A549 (cell line): ENCODE results near the gene TBC1D19. TPM values are rescaled to one million over a fixed set of nuclear protein-coding genes. Genes with fewer than 3 reads are reported as not detected.

Experiments used
- ATAC-seq, 2 experiments: fragments of 200-7000 bp in 1 of 2; fragments of >200 bp in 1 of 2; cut with Nextera tagmentation in 1 of 2; cut with Tn5 transposase in 1 of 2; 3 replicates each; pipeline versions ENCODE4 v1.8.0 to v1.9.1; 2018 to 2020; ENCODE audit warnings: mild to moderate bottlenecking in 1 of 2, moderate library complexity in 1 of 2
- CTCF ChIA-PET: fragments of 300-600 bp; sonication (Branson Sonifier 250); formaldehyde crosslinking; extraction: SDS; loops from one replicate; lab custom pipeline; 2021; ENCODE audit warnings: antibody characterized with exemption, inconsistent platforms; lab: Yijun Ruan, JAX
- POLR2A ChIA-PET: fragments of 350-600 bp; formaldehyde crosslinking; extraction: SDS; loops from one replicate; lab custom pipeline; 2021; ENCODE audit warnings: antibody characterized with exemption, inconsistent platforms; lab: Yijun Ruan, JAX
- DNase-seq, 2 experiments: peaks; one replicate each; pipeline versions ENCODE4 v3.0.0 to v3.0.0-alpha.2; 2011 to 2016; ENCODE audit warnings: low read depth in 1 of 2, low spot score in 1 of 2
- FAIRE-seq: peaks from 2 replicates; lab custom pipeline; 2011; peaks lifted over from hg19 to GRCh38; lab: Jason Lieb, UNC
- H3K27ac ChIP-seq, 2 experiments: fragments of >200 bp; sonication (Bioruptor Twin); formaldehyde crosslinking; 3 replicates each; pipeline ENCODE4 v1.5.1; 2016 to 2017
- H3K4me1 ChIP-seq: fragments of >200 bp; sonication (Bioruptor Twin); formaldehyde crosslinking; 3 replicates; pipeline ENCODE4 v1.6.1; 2016
- H3K4me2 ChIP-seq: fragments of >200 bp; sonication (Bioruptor Twin); formaldehyde crosslinking; 3 replicates; pipeline ENCODE4 v1.6.1; 2016
- H3K4me3 ChIP-seq: fragments of >200 bp; sonication (Bioruptor Twin); formaldehyde crosslinking; 3 replicates; pipeline ENCODE4 v1.5.1; 2016
- H3K9me3 ChIP-seq: fragments of >200 bp; sonication (Bioruptor Twin); formaldehyde crosslinking; 3 replicates; pipeline ENCODE4 v1.6.1; 2016
- ATOH8 ChIP-seq: fragments of 250-450 bp; sonication (Bioruptor Pico); IDR thresholded peaks from 2 replicates; pipeline ENCODE4 v1.5.0; 2020; ENCODE audit warnings: low read depth, mild to moderate bottlenecking, moderate library complexity
- CBX2 ChIP-seq: fragments of 200-600 bp; sonication (generic); IDR thresholded peaks from 2 replicates; pipeline ENCODE4 v1.6.1; 2016; ENCODE audit warnings: low read depth, mild to moderate bottlenecking, borderline replicate concordance
- CBX8 ChIP-seq: fragments of 200-600 bp; sonication (generic); IDR thresholded peaks from 2 replicates; pipeline ENCODE4 v1.6.1; 2016
- CEBPB ChIP-seq, 2 experiments: fragments of >200 bp in 1 of 2; sonication (Bioruptor Twin) in 1 of 2; formaldehyde crosslinking in 1 of 2; IDR thresholded peaks; 2 replicates each; pipeline ENCODE4 v1.6.1; 2012 to 2016
- CHD4 ChIP-seq: fragments of 200-600 bp; sonication (generic); IDR thresholded peaks from 2 replicates; pipeline ENCODE4 v1.6.1; 2016; ENCODE audit warnings: antibody characterized with exemption, mild to moderate bottlenecking, borderline replicate concordance
- CTCF ChIP-seq: fragments of >200 bp; sonication (Bioruptor Twin); formaldehyde crosslinking; IDR thresholded peaks from 3 replicates; pipeline ENCODE4 v1.5.1; 2016
- EHF ChIP-seq: fragments of 250-450 bp; sonication (Bioruptor Pico); IDR thresholded peaks from 2 replicates; pipeline ENCODE4 v1.5.0; 2020; ENCODE audit warnings: mild to moderate bottlenecking
- EP300 ChIP-seq, 2 experiments: fragments of >200 bp; sonication (Bioruptor Twin); formaldehyde crosslinking; IDR thresholded peaks; 2 replicates in 1 of 2; 3 replicates in 1 of 2; pipeline ENCODE4 v1.6.1; 2016 to 2017
- ESRRA ChIP-seq: fragments of 150-350 bp; IDR thresholded peaks from 2 replicates; pipeline ENCODE4 v1.6.1; 2014; ENCODE audit warnings: mild to moderate bottlenecking, low read length, borderline replicate concordance
- FOSB ChIP-seq: fragments of 250-450 bp; sonication (Bioruptor Pico); IDR thresholded peaks from 2 replicates; pipeline ENCODE4 v1.5.0; 2020; ENCODE audit warnings: mild to moderate bottlenecking, moderate library complexity
- FOXS1 ChIP-seq: fragments of 250-450 bp; sonication (Bioruptor Pico); IDR thresholded peaks from 2 replicates; pipeline ENCODE4 v1.5.0; 2020; ENCODE audit warnings: mild to moderate bottlenecking, moderate library complexity
- HDAC2 ChIP-seq: fragments of 200-600 bp; sonication (generic); IDR thresholded peaks from 2 replicates; pipeline ENCODE4 v1.6.1; 2016
- HOXA7 ChIP-seq: fragments of 250-450 bp; sonication (Bioruptor Pico); IDR thresholded peaks from 2 replicates; pipeline ENCODE4 v1.5.0; 2020; ENCODE audit warnings: mild to moderate bottlenecking, moderate library complexity
- HOXB5 ChIP-seq: fragments of 250-450 bp; sonication (Bioruptor Pico); IDR thresholded peaks from 2 replicates; pipeline ENCODE4 v1.5.0; 2020; ENCODE audit warnings: mild to moderate bottlenecking, moderate library complexity
- JUNB ChIP-seq: fragments of >200 bp; sonication (Bioruptor Twin); formaldehyde crosslinking; IDR thresholded peaks from 2 replicates; pipeline ENCODE4 v1.6.1; 2016
- MAFK ChIP-seq: fragments of 450-650 bp; IDR thresholded peaks from 2 replicates; pipeline ENCODE4 v1.6.1; 2014; ENCODE audit not compliant: partially characterized antibody
- MAX ChIP-seq: IDR thresholded peaks from 2 replicates; pipeline ENCODE4 v1.6.1; 2012
- MYC ChIP-seq: IDR thresholded peaks from 2 replicates; pipeline ENCODE4 v1.6.1; 2012; ENCODE audit warnings: mild to moderate bottlenecking, inconsistent platforms, low read length, improper control_type of control experiment, borderline replicate concordance
- NFE2L2 ChIP-seq: fragments of 150-350 bp; conservative IDR thresholded peaks from 2 replicates; pipeline ENCODE4 v1.6.1; 2014; ENCODE audit warnings: low read length
- PHF8 ChIP-seq: fragments of 200-600 bp; sonication (generic); IDR thresholded peaks from 2 replicates; pipeline ENCODE4 v1.6.1; 2016; ENCODE audit warnings: low read depth, mild to moderate bottlenecking, antibody characterized with exemption, moderate library complexity, borderline replicate concordance
- POLR2AphosphoS2 ChIP-seq: conservative IDR thresholded peaks from 2 replicates; pipeline ENCODE4 v1.6.1; 2012; ENCODE audit warnings: low read length, improper control_type of control experiment, inconsistent platforms
- RARB ChIP-seq: fragments of 250-450 bp; sonication (Bioruptor Pico); IDR thresholded peaks from 2 replicates; pipeline ENCODE4 v1.8.0; 2021; ENCODE audit warnings: mild to moderate bottlenecking, moderate library complexity
- RCOR1 ChIP-seq: fragments of 150-350 bp; IDR thresholded peaks from 2 replicates; pipeline ENCODE4 v1.6.1; 2014; ENCODE audit warnings: antibody characterized with exemption, low read length, low read depth
- SMC3 ChIP-seq: fragments of >200 bp; sonication (Bioruptor Twin); formaldehyde crosslinking; IDR thresholded peaks from 3 replicates; pipeline ENCODE4 v1.6.1; 2018; ENCODE audit warnings: inconsistent platforms
- SREBF2 ChIP-seq: fragments of 450-650 bp; IDR thresholded peaks from 2 replicates; pipeline ENCODE4 v1.6.1; 2014; ENCODE audit warnings: mild to moderate bottlenecking, moderate library complexity
- TFCP2L1 ChIP-seq: fragments of 250-450 bp; sonication (Bioruptor Pico); IDR thresholded peaks from 2 replicates; pipeline ENCODE4 v1.5.0; 2021; ENCODE audit warnings: mild to moderate bottlenecking
- TP53 ChIP-seq: fragments of 250-450 bp; sonication (Bioruptor Pico); IDR thresholded peaks from 2 replicates; pipeline ENCODE4 v1.5.0; 2021; ENCODE audit warnings: mild to moderate bottlenecking, moderate library complexity
- WGBS: methylation state at CpG from one replicate; pipeline ENCODE4 v1.1.6; 2017; ENCODE audit errors: missing lambda C conversion rate; 5-methylcytosine and 5-hydroxymethylcytosine counted together
- polyA plus RNA-seq, 4 experiments: library from polyadenylated mRNA; depleted of rRNA in 3 of 4; stranded (reverse); fragments of >200 nt; fragmentation: RNase III in 1 of 4; extraction: RNeasy Plus Mini Kit Qiagen cat#74134 plus additional on column Dnase treatment in 1 of 4; gene quantifications; 2 replicates in 3 of 4; 3 replicates in 1 of 4; pipeline ENCODE4 v1.2.3, GENCODE V29; 2011 to 2017

The TBC1D19 gene
- polyA plus RNA-seq, 2 of the 4 experiments (the other 2 are of a cell fraction) = 4.1 to 11.7 TPM

GRCh38 chr4:26732356-26732755 lies 148.5 kb downstream of the TBC1D19 start:
- ChIA-PET CTCF (no interaction called here), POLR2A (no interaction called here)
- no peak for FAIRE-seq
- H3K4me3 ChIP-seq = no peak overlapping the region
- TF ChIP-seq SMC3 = no peak
- TF ChIP-seq FOSB (CRISPR knock-in tag) = no peak
- TF ChIP-seq ESRRA = no peak
- 90% methylated on average over 3 of the region's 3 CpGs for WGBS
- no peak overlapping the region for H3K4me2 ChIP-seq
- no peaks in the 10 kb centered on the region for H3K9me3 ChIP-seq
- no peaks in the 10 kb centered on the region for H3K4me1 ChIP-seq
- H3K27ac ChIP-seq = no peak overlapping the region
- DNase-seq = no peak
- ATAC-seq = no peak

- Histone ChIP-seq H3K4me2 (no peak overlapping the region), H3K4me1 (no peaks in the 10 kb centered on the region), H3K27ac (no peak overlapping the region), H3K4me3 (no peak overlapping the region), H3K9me3 (no peaks in the 10 kb centered on the region)
- CTCF ChIA-PET = no interaction called here
- FAIRE-seq (no peak), ATAC-seq (no peak), DNase-seq (no peak)
- POLR2A ChIA-PET = no interaction called here
- no peak for TF ChIP-seq RARB (CRISPR knock-in tag)
- no peak for TF ChIP-seq CEBPB (IDR thresholded peaks at IDR 0.05)
- TF ChIP-seq CTCF = no peak
- no peak for TF ChIP-seq POLR2AphosphoS2
- WGBS = 41% methylated on average over 1 of the region's 1 CpG
Measured at GRCh38 chr4:26736621-26737020, 152.7 kb downstream of the TBC1D19 start.

- H3K4me1 ChIP-seq = no peaks in the 10 kb centered on the region
- CTCF ChIA-PET = no interaction called here
- POLR2A ChIA-PET = no interaction called here
- no peak overlapping the region for H3K27ac ChIP-seq
- TF ChIP-seq TP53 (CRISPR knock-in tag) (no peak), MAFK (no peak), HOXA7 (CRISPR knock-in tag) (no peak), NFE2L2 (no peak), EHF (no peak), POLR2AphosphoS2 (no peak), HOXB5 (no peak), PHF8 (no peak), RCOR1 (no peak), ATOH8 (CRISPR knock-in tag) (no peak), HDAC2 (no peak), CBX2 (no peak), CHD4 (no peak), CBX8 (no peak), RARB (CRISPR knock-in tag) (no peak), JUNB (no peak)
- no peak for DNase-seq
- no peak for ATAC-seq
- 16% methylated on average over 1 of the region's 1 CpG for WGBS
- no peak overlapping the region for H3K4me3 ChIP-seq
- H3K4me2 ChIP-seq = no peak overlapping the region
- H3K9me3 ChIP-seq = no peaks in the 10 kb centered on the region
- no peak for FAIRE-seq
Measured at GRCh38 chr4:26737385-26737784, 153.5 kb downstream of the TBC1D19 start.

GRCh38 chr4:26741491-26741871 lies 157.6 kb downstream of the TBC1D19 start:
- CTCF ChIA-PET = no interaction called here
- Histone ChIP-seq H3K9me3 (no peaks in the 10 kb centered on the region), H3K4me1 (no peaks in the 10 kb centered on the region), H3K27ac (no peak overlapping the region), H3K4me2 (no peak overlapping the region), H3K4me3 (no peak overlapping the region)
- FAIRE-seq = no peak
- no peak for ATAC-seq
- no peak for DNase-seq
- WGBS = 80% methylated on average over 2 of the region's 2 CpGs
- POLR2A ChIA-PET = no interaction called here
- TF ChIP-seq TFCP2L1 (no peak), HDAC2 (no peak), NFE2L2 (no peak), MYC (no peak), SMC3 (no peak), SREBF2 (no peak), FOXS1 (no peak), RCOR1 (no peak), MAX (no peak), RARB (CRISPR knock-in tag) (no peak), EP300 (IDR thresholded peaks at IDR 0.05) (no peak)
